ENCODE measurements around the gene TBATA.

Gene TBATA

GRCh38 chr10:70742537-70743429 lies 42.4 kb downstream of the TBATA start:
- peak; percentile 77 for DNase-seq

GRCh38 chr10:70740406-70741288 lies 44.5 kb downstream of the TBATA start:
- no peak for DNase-seq

DNA sequence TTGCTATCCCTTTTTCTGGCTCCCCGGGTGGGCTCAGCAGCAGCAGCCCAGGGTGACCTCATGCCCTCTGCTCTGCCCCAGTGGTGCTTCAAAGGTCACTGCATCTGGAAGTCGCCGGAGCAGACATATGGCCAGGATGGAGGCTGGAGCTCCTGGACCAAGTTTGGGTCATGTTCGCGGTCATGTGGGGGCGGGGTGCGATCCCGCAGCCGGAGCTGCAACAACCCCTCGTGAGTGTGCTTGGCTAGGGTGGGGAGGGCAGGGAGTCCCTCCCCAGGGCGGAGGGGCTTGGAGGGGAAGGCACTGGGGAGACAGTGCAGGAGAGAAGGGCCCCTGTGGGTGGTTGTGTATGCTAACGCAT lies 46.4 kb downstream of the TBATA start:
- no peak for DNase-seq

DNA sequence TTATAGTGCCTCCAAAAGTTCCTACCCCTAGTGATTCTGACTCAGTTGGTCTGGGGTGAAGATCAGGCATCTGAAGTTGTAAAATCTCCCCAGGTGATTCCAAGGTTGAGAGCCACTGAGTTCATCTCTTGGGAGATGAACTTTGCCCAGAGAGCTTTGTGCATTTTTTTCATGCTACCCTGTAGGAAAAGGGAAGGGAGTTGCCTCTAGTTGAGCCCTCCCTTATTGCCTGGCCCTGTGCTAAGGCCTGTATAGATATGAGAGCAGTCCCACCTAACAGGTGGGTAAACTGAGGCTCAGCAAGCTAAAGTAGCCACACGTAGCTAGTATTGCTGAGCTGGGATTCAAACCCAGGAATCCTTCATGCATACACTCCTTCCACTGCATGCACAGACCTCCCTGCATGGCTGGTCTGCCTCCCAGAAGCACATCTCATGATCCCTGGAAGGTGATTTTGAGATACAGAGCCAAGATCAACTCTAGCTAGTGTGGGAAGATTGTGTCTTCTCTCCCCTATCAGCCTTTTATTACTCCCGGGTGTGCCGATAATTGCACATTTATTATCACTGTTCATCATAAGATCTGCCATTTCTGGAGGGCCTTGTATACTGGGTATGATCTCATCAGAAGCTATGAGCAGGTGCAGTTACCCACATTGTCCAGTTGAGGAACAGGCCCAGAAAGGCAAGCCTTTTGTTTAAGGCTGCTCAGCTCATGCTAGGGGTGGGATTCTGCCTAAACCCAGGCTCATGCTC lies 47.0 kb downstream of the TBATA start:
- DNase-seq = no peak

- no peak for DNase-seq
Observed at GRCh38 chr10:70737250-70737649, 47.9 kb downstream of the TBATA start.

GRCh38 chr10:70736525-70736924 lies 48.7 kb downstream of the TBATA start:
- DNase-seq = no peak

- DNase-seq = no peak
Observed at GRCh38 chr10:70735161-70735560, 50.0 kb downstream of the TBATA start.

DNA sequence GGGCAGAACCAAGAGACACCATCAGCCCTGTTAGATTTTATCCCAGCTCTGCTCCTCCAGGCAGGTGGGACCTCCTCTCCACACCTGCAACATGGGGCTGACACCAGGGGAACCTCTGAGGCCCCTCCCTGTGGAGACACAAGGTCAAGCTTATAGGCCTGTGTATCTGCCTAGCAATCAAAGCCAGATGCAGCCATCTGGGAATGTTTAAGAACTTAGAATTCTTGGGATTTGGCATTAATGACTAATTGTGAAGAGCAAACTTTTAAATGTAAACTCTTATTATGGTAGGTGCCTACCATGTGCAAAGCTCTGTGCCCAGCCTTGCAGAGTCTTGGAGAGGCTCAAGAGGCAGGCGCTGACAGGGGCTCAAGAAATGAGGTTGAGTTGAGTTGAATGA lies 52.1 kb downstream of the TBATA start:
- peak; percentile 27 for DNase-seq

DNA sequence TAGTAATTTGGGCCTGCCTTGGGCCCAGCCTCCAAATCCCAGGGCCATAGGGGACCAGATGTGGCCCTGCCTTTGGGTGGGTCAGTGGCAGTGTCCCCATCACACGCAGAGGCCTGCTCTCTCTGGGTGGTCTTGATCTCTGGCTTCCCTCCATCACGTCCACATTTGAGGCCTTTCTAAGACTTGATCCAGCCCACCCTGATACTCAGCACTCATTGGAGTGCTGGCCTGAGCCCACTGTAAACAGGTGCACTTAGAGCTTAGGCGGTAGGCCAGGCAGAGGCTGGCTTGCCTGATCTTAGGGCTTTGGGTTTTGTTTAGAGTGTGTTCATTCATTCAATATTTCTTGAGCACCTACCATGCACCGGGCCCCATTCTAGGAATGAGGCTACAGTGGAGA lies 52.6 kb downstream of the TBATA start:
- DNase-seq = no peak

DNA sequence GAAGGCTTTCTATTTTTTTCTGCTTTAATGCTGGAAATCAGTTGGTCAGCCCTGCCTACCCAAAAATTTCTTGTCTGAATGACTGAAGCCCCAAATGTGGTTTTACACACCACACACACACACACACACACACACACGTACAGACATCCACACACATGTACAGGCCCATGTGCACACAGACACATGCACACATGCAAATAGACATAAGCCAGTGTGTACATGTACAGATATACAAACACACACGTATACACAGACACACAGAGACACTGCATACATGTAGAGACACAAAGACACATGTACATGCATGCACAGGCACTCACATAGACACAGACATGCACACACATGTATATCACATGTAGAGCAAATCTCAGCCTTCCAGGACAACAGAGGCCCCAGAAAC lies 54.2 kb downstream of the TBATA start:
- no peak for DNase-seq

- DNase-seq = no peak
Observed at GRCh38 chr10:70729763-70730357, 55.3 kb downstream of the TBATA start.

DNA sequence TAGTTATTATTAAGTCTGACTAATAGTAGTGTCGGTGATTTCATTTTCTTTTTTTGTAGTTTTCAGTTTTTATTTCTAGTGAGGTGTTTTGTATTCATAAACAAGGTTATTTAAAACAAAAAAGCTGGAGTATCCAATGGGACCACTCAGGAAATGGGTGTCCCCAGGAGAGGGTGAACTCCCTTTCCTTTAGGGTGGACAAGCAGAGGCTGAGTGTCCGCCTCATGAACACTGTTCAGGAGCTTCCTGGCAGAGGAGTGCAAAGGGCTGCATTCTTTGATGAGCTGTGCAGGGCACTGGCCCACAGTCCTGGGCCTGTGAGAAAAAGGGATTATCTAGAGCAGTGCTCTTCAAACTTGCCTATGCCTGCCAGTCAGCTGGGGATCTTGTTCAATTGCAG lies 56.8 kb downstream of the TBATA start:
- no peak for DNase-seq

- DNase-seq = no peak
Observed at GRCh38 chr10:70726909-70727495, 58.2 kb downstream of the TBATA start.

- DNase-seq = no peak
Observed at GRCh38 chr10:70723771-70724170, 61.4 kb downstream of the TBATA start.

DNA sequence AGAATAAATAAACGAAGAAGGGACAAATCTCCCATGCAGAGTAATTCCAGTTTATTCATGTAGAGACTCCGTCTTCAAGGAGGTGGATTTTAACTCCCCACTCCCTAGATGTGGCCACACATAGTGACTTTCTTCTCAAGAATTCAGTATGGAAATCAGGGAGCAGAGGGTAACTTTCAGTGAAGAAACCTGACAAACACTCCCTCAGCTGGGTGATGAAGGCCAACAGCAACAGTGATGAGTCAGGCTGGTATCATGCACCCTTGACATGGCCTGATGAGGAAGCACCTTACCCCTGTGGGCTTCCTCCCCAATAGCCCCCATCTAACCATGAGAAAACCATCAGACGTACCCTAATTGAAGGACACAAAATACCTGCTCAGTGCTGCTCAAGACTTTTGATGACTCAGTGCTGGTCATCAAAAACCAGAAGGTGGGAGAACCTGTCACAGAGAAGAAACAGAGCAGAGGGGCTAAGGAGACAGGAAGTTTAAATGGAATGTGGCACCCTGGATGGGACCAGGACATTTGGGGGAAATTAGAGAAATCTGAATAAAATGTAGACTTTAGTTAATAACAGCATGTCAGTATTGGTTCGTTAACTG lies 62.3 kb downstream of the TBATA start:
- DNase-seq = peak; percentile 72
